NB4 (cell line): Measurements from ENCODE around the gene NDUFAF7.
"Not testable (repeated sequence)": the region's sequence is repeated elsewhere in the genome, so short reads cannot be mapped to it uniquely, and the experiment has no call there.

ENCODE experiments used
- DNase-seq: peaks from one replicate; pipeline ENCODE4 v3.0.0; 2010; ENCODE audit warnings: low read depth
- H3K4me3 ChIP-seq: one replicate; pipeline ENCODE4 v1.5.1; 2011; ENCODE audit warnings: mild to moderate bottlenecking, low read depth, low read length, moderate library complexity
- CTCF ChIP-seq: IDR thresholded peaks from one replicate; pipeline ENCODE4 v1.5.1; 2012; ENCODE audit warnings: low read depth, low read length
- MAX ChIP-seq: IDR thresholded peaks from 2 replicates; pipeline ENCODE4 v1.6.1; 2011; ENCODE audit warnings: low read depth, low read length
- MYC ChIP-seq: IDR thresholded peaks from 2 replicates; pipeline ENCODE4 v1.6.1; 2011; ENCODE audit warnings: low read depth, low read length
- POLR2A ChIP-seq: IDR thresholded peaks from 2 replicates; pipeline ENCODE4 v1.6.1; 2011; ENCODE audit warnings: mild to moderate bottlenecking; ENCODE audit not compliant: insufficient read length; ENCODE audit errors: extremely low read depth

The NDUFAF7 gene

DNA sequence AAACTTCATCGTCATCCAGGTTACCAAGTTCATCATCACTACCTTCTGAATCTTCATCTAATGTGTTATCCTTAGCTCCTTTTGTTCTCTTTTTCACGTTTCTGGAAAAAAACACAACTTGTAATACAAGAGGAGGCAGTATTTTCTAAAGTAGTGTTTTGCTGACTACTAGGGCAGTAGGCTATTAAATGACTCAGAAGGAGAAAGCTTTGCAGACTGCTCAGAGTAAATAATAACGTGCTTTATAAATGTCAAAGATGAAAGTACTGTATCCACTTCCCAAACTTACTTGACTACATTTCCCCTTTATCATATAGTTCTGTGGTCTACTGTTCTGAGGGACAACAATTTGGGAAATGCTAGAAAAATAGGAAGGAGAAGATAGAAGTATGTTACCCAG, 19.5 kb upstream of the NDUFAF7 start:
- no peak overlapping the region for H3K4me3 ChIP-seq
- no peak for DNase-seq
- TF ChIP-seq MAX (no peak), MYC (no peak), POLR2A (no peak), CTCF (no peak)

- peak; percentile 32 for DNase-seq
- TF ChIP-seq MAX (no peak), POLR2A (no peak), MYC (no peak), CTCF (no peak)
- H3K4me3 ChIP-seq, result no peak overlapping the region
Measured at GRCh38 chr2:37215250-37215649, 16.2 kb upstream of the NDUFAF7 start.

GRCh38 chr2:37219046-37219445, 12.4 kb upstream of the NDUFAF7 start:
- no peak overlapping the region for H3K4me3 ChIP-seq
- TF ChIP-seq POLR2A (no peak), CTCF (no peak), MAX (no peak), MYC (no peak)
- DNase-seq, result no peak

GRCh38 chr2:37223131-37223530, 8.3 kb upstream of the NDUFAF7 start:
- no peak overlapping the region for H3K4me3 ChIP-seq
- no peak for DNase-seq
- TF ChIP-seq MYC, result no peak
- no peak for TF ChIP-seq CTCF
- TF ChIP-seq POLR2A, result no peak
- no peak for TF ChIP-seq MAX

- peak overlapping the region; percentile 34 for H3K4me3 ChIP-seq
- DNase-seq, result no peak
- TF ChIP-seq POLR2A (no peak), CTCF (no peak), MAX (no peak), MYC (no peak)
Measured at GRCh38 chr2:37224063-37224462, 7.4 kb upstream of the NDUFAF7 start.

GRCh38 chr2:37225129-37225528, 6.3 kb upstream of the NDUFAF7 start:
- peak overlapping the region; percentile 34 for H3K4me3 ChIP-seq
- not testable (repeated sequence) for DNase-seq
